HepG2 (cell line): ENCODE measurements around the gene TMEM74B. TPM values are rescaled to one million over a fixed set of nuclear protein-coding genes. Genes with fewer than 3 reads are reported as not detected.

Source experiments
- ATAC-seq: fragments of 200-7000 bp; cut with Tn5 transposase; 3 replicates; pipeline ENCODE4 v1.9.1; 2020; ENCODE audit warnings: mild to moderate bottlenecking, moderate library complexity
- BruUV-seq: library from RNA; stranded (reverse); fragments of 400-500 nt; replicated peaks from 2 replicates; lab custom pipeline; 2021; lab: Mats Ljungman, UMichigan
- CTCF ChIA-PET: fragments of 300-600 bp; formaldehyde crosslinking; extraction: SDS; loops from one replicate; lab custom pipeline; 2021; ENCODE audit warnings: low total read pairs, inconsistent platforms, low intra/inter-chr PET ratio; lab: Yijun Ruan, JAX
- POLR2A ChIA-PET: fragments of 350-600 bp; sonication (Branson Sonifier 250); formaldehyde crosslinking; loops from one replicate; lab custom pipeline; 2020; ENCODE audit warnings: antibody characterized with exemption, inconsistent platforms; lab: Yijun Ruan, JAX
- DNase-seq: peaks from one replicate; pipeline ENCODE4 v3.0.0-alpha.2; 2015; ENCODE audit warnings: low spot score
- FAIRE-seq: peaks from 3 replicates; lab custom pipeline; 2011; peaks lifted over from hg19 to GRCh38; lab: Jason Lieb, UNC
- H2AFZ ChIP-seq: one replicate; pipeline ENCODE4 v1.6.1; 2011; ENCODE audit warnings: low read length, inconsistent platforms
- H3K27ac ChIP-seq: fragments of 300-600 bp; 3 replicates; pipeline ENCODE4 v1.8.0; 2011; ENCODE audit warnings: mixed run types, mild to moderate bottlenecking, mixed read lengths, low read length, inconsistent platforms; ENCODE audit not compliant: insufficient read depth; ENCODE audit errors: extremely low read length
- H3K27me3 ChIP-seq, 2 experiments: fragments of 200-600 bp in 1 of 2; 2 replicates in 1 of 2; 3 replicates in 1 of 2; pipeline versions ENCODE4 v1.6.0 to v1.8.0; 2011; ENCODE audit warnings: low read length in 2 of 2, mild to moderate bottlenecking in 2 of 2, moderate library complexity in 2 of 2, inconsistent platforms in 1 of 2; ENCODE audit not compliant: insufficient read depth in 2 of 2, control insufficient read depth in 1 of 2
- H3K36me3 ChIP-seq, 2 experiments: fragments of 200-600 bp in 1 of 2; replicated peaks in 1 of 2; 2 replicates in 1 of 2; 3 replicates in 1 of 2; pipeline versions ENCODE4 v1.5.1 to v1.8.0; 2011; ENCODE audit warnings: low read length in 2 of 2, inconsistent platforms in 1 of 2; ENCODE audit not compliant: insufficient read depth in 2 of 2, control insufficient read depth in 1 of 2
- H3K4me1 ChIP-seq: 2 replicates; pipeline ENCODE4 v1.5.1; 2012; ENCODE audit warnings: low read length, inconsistent platforms; ENCODE audit not compliant: insufficient read depth
- H3K4me2 ChIP-seq: 2 replicates; pipeline ENCODE4 v1.6.0; 2011; ENCODE audit warnings: low read depth, low read length, inconsistent platforms
- H3K4me3 ChIP-seq, 3 experiments: fragments of 200-600 bp in 1 of 3; sonication (generic), shearing (Covaris generic) in 1 of 3; replicated peaks in 1 of 3; 2 replicates each; pipeline ENCODE4 v1.5.1; 2011 to 2016; ENCODE audit warnings: low read length in 3 of 3, inconsistent platforms in 2 of 3, low read depth in 2 of 3, mild to moderate bottlenecking in 2 of 3, control low read depth in 1 of 3, mixed read lengths in 1 of 3; ENCODE audit not compliant: insufficient read depth in 1 of 3
- H3K79me2 ChIP-seq: one replicate; pipeline ENCODE4 v1.6.1; 2011; ENCODE audit warnings: low read length, inconsistent platforms; ENCODE audit not compliant: insufficient read depth
- H3K9ac ChIP-seq: 2 replicates; pipeline ENCODE4 v1.6.0; 2011; ENCODE audit warnings: mild to moderate bottlenecking, low read depth, low read length, inconsistent platforms; ENCODE audit not compliant: insufficient read depth
- H3K9me3 ChIP-seq: 2 replicates; pipeline ENCODE4 v1.5.1; 2012; ENCODE audit warnings: mild to moderate bottlenecking, low read length
- H4K20me1 ChIP-seq: 2 replicates; pipeline ENCODE4 v1.6.0; 2011; ENCODE audit warnings: inconsistent platforms, mild to moderate bottlenecking, low read length, moderate library complexity; ENCODE audit not compliant: insufficient read depth
- CEBPB ChIP-seq: IDR thresholded peaks from 2 replicates; pipeline ENCODE4 v1.6.1; 2011; ENCODE audit warnings: low read depth, low read length, improper control_type of control experiment, borderline replicate concordance
- CEBPG ChIP-seq: IDR thresholded peaks from 2 replicates; pipeline ENCODE4 v1.6.1; 2016
- KDM5B ChIP-seq: sonication (generic); formaldehyde crosslinking; IDR thresholded peaks from 2 replicates; pipeline ENCODE4 v1.4.0; 2020; ENCODE audit warnings: missing genetic modification reagents, mild to moderate bottlenecking, borderline replicate concordance
- NR3C1 ChIP-seq: sonication (generic); formaldehyde crosslinking; IDR thresholded peaks from 2 replicates; pipeline ENCODE4 v1.4.0; 2020; ENCODE audit warnings: missing genetic modification reagents
- RBM22 ChIP-seq: fragments of 200-400 bp; formaldehyde crosslinking; optimal IDR thresholded peaks from 2 replicates; pipeline ENCODE3; 2017; ENCODE audit warnings: mild to moderate bottlenecking, low read length, moderate library complexity
- ZNF280D ChIP-seq: sonication (generic); formaldehyde crosslinking; IDR thresholded peaks from 2 replicates; pipeline ENCODE4 v1.5.1; 2020; ENCODE audit warnings: mild to moderate bottlenecking, missing genetic modification reagents
- ZNF333 ChIP-seq: sonication (generic); formaldehyde crosslinking; IDR thresholded peaks from 2 replicates; pipeline ENCODE4 v1.4.0; 2020; ENCODE audit warnings: mild to moderate bottlenecking, missing genetic modification reagents, borderline replicate concordance
- ZNF446 ChIP-seq: sonication (generic); formaldehyde crosslinking; IDR thresholded peaks from 2 replicates; pipeline ENCODE4 v1.5.0; 2020; ENCODE audit warnings: mild to moderate bottlenecking, missing genetic modification reagents
- ZNF605 ChIP-seq: sonication (generic); formaldehyde crosslinking; IDR thresholded peaks from 2 replicates; pipeline ENCODE4 v1.8.0; 2022; ENCODE audit warnings: mild to moderate bottlenecking, missing genetic modification reagents
- ZNF687 ChIP-seq: sonication (generic); formaldehyde crosslinking; IDR thresholded peaks from 2 replicates; pipeline ENCODE4 v1.5.1; 2020; ENCODE audit warnings: mild to moderate bottlenecking, missing genetic modification reagents, moderate library complexity
- ZSCAN25 ChIP-seq: sonication (generic); formaldehyde crosslinking; IDR thresholded peaks from 2 replicates; pipeline ENCODE4 v1.8.0; 2022; ENCODE audit warnings: mild to moderate bottlenecking, missing genetic modification reagents
- WGBS: methylation state at CpG from one replicate; pipeline ENCODE4 v1.1.6; 2017; ENCODE audit warnings: low lambda C conversion rate; 5-methylcytosine and 5-hydroxymethylcytosine counted together
- in situ Hi-C: cut with HindIII; loops from 2 replicates; pipeline ENCODE4 v1.10.0; 2017; ENCODE audit warnings: low pct_unique_long_range_greater_than_20kb; ENCODE audit not compliant: extremely low pct_ligation_motif_present
- intact Hi-C: fragments of 100-400 bp; cut with micrococcal nuclease; formaldehyde crosslinking; loops from one replicate; pipeline ENCODE4 v1.10.0; 2022; ENCODE audit not compliant: unreplicated experiment
- polyA plus RNA-seq, 8 experiments: library from polyadenylated mRNA; depleted of rRNA in 3 of 8; stranded (reverse) in 7 of 8; unstranded in 1 of 8; fragments of >200 nt; fragmentation: Illumina TruSeq in 4 of 8; extraction: Trizol in 4 of 8; gene quantifications; 2 replicates each; pipeline versions ENCODE4 v1.2.1 to v1.2.3, GENCODE V29; 2011 to 2016; ENCODE audit warnings: low read depth in 4 of 8, missing spikeins in 1 of 8, mixed read lengths in 1 of 8; ENCODE audit not compliant: insufficient read depth in 1 of 8
- total RNA-seq, 5 experiments: library from RNA; depleted of rRNA; stranded (reverse); fragments of >200 nt; fragmentation: Illumina TruSeq; extraction: Trizol; gene quantifications; 2 replicates each; pipeline ENCODE4 v1.2.3, GENCODE V29; 2016; ENCODE audit warnings: low read depth in 1 of 5

TMEM74B gene
- total and polyA plus RNA-seq, 2 of the 13 experiments (the other 11 are each of a cell fraction or from before 2014, with no cell fraction given) = 4.7 to 18.4 TPM

- H3K27me3 ChIP-seq = no peaks in the 10 kb centered on the region
- in situ Hi-C loops (no loop called here), intact Hi-C loops (no loop called here)
- peaks cover 43 to 88% of the 10 kb centered on the region in 2 experiments for H3K36me3 ChIP-seq
- BruUV-seq = no TSS peak
- ATAC-seq (no peak), FAIRE-seq (no peak), DNase-seq (no peak)
- CTCF ChIA-PET = no interaction called here
- no peak overlapping the region for H2AFZ ChIP-seq
- no peak overlapping the region for H3K4me2 ChIP-seq
- TF ChIP-seq CEBPB (peak; percentile 82), CEBPG (CRISPR knock-in tag) (peak; percentile 22; the same call in 1 of the 2 replicates), NR3C1 (CRISPR knock-in tag) (no peak)
- WGBS = 84% methylated on average over 4 of the region's 4 CpGs
- no peak overlapping the region for H3K27ac ChIP-seq
- H3K4me3 ChIP-seq = no peak overlapping the region
- H4K20me1 ChIP-seq = no peaks in the 10 kb centered on the region
- POLR2A ChIA-PET = no interaction called here
- H3K4me1 ChIP-seq = no peaks in the 10 kb centered on the region
- no peak overlapping the region for H3K9ac ChIP-seq
- H3K79me2 ChIP-seq = peaks cover 17% of the 10 kb centered on the region
- peaks cover 10% of the 10 kb centered on the region; the same call in 1 of the 2 replicates for H3K9me3 ChIP-seq
These were observed 47.5 kb downstream of the TMEM74B start for GRCh38 chr20:1137236-1137635.

- in situ Hi-C loops = no loop called here
- Histone ChIP-seq H3K4me2 (no peak overlapping the region), H3K4me3 (no peak overlapping the region), H3K9me3 (peaks cover 15% of the 10 kb centered on the region; the same call in 1 of the 2 replicates), H3K4me1 (no peaks in the 10 kb centered on the region), H3K79me2 (peaks cover 31% of the 10 kb centered on the region), H2AFZ (no peak overlapping the region), H3K27ac (no peak overlapping the region), H3K27me3 (no peaks in the 10 kb centered on the region), H4K20me1 (no peaks in the 10 kb centered on the region), H3K9ac (no peak overlapping the region), H3K36me3 (peaks cover 49 to 95% of the 10 kb centered on the region in 2 experiments)
- no peak for DNase-seq
- WGBS = 97% methylated on average over 12 of the region's 12 CpGs
- no TSS peak for BruUV-seq
- intact Hi-C loops = no loop called here
- FAIRE-seq = no peak
- TF ChIP-seq RBM22 (peak; percentile 47), ZNF280D (CRISPR knock-in tag) (no peak), KDM5B (CRISPR knock-in tag) (0 out of 2 replicates have a peak, but pooled peaks have one; percentile 21), ZNF446 (CRISPR knock-in tag) (0 out of 2 replicates have a peak, but pooled peaks have one; percentile 28), ZNF333 (CRISPR knock-in tag) (no peak), ZNF605 (CRISPR knock-in tag) (0 out of 2 replicates have a peak, but pooled peaks have one; percentile 32), ZNF687 (CRISPR knock-in tag) (peak; percentile 24; the same call in 1 of the 2 replicates), ZSCAN25 (0 out of 2 replicates have a peak, but pooled peaks have one; percentile 28)
- ChIA-PET POLR2A (no interaction called here), CTCF (no interaction called here)
- ATAC-seq = no peak
These were observed 49.9 kb downstream of the TMEM74B start for GRCh38 chr20:1134836-1135235.
